ENCODE data around the gene SPNS2. TPM values are rescaled to one million over a fixed set of nuclear protein-coding genes. Genes with fewer than 3 reads are reported as not detected.

The SPNS2 gene
- total RNA-seq, 1 experiment from 2014 or later: 1.6 TPM

DNA sequence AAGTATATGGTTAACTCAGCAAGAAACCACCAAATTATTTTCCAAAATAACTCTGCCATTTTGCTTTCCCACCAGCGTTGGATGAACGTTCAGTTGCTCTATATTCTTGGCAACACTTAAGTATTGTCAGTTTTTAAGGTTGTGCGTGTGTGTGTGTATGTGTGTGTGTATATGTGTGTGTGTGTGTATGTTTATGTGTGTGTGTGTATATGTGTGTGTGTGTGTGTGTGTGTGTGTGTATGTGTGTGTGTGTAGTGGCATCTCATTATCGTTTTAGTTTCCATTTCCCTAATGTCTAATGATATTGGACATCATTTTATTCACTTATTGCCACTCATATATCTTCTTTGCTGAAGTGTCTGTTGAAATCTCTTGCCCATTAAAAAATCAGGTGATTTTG, 74.4 kb downstream of the SPNS2 start:
- H3K27ac ChIP-seq (ENCODE audit: low read depth, low read length): no peak overlapping the region
- TF ChIP-seq FOSL1 (IDR thresholded peaks at IDR 0.05; ENCODE audit: low read depth) (no peak), POLR2AphosphoS5 (IDR thresholded peaks at IDR 0.05; ENCODE audit: low read depth, low read length) (no peak)
- ChIA-PET RAD21 (ENCODE audit: low non-redundant PET in 1 of 2, low total read pairs in 2 of 2, uncharacterized antibody in 2 of 2, unreplicated experiment in 2 of 2) (no interaction called here), CTCF (no interaction called here), POLR2A (no interaction called here)
- H3K4me3 ChIP-seq (replicated peaks in 1 of 2; ENCODE audit: low read depth in 1 of 2, low read length in 2 of 2): no peak overlapping the region
- intact Hi-C loops (cut with micrococcal nuclease): no loop called here
- H2AFZ ChIP-seq (ENCODE audit: low read depth, low read length, poor library complexity, severe bottlenecking): no peak overlapping the region
- no peaks in the 10 kb centered on the region for H3K4me1 ChIP-seq (ENCODE audit: control insufficient read depth in 1 of 2, insufficient read depth in 2 of 2, low read length in 2 of 2)
- DNase-seq (ENCODE audit: low read depth, low spot score) (no peak), ATAC-seq (no peak)
- no TSS peak for BruUV-seq (replicated peaks)
- H3K9me2 ChIP-seq (ENCODE audit: insufficient read depth): no peaks in the 10 kb centered on the region
- H3K27me3 ChIP-seq (ENCODE audit: insufficient read depth, low read length): no peaks in the 10 kb centered on the region
- H4K20me1 ChIP-seq (ENCODE audit: insufficient read depth): no peaks in the 10 kb centered on the region
- no peaks in the 10 kb centered on the region for H3K36me3 ChIP-seq (ENCODE audit: control insufficient read depth in 1 of 2, insufficient read depth in 2 of 2, low read length in 2 of 2)
- no peaks in the 10 kb centered on the region for H3K79me2 ChIP-seq (ENCODE audit: insufficient read depth, low read length)
- H3K4me2 ChIP-seq (ENCODE audit: low read length): no peak overlapping the region
- H3K9me3 ChIP-seq (ENCODE audit: control insufficient read depth in 1 of 2, insufficient read depth in 1 of 2, low read depth in 1 of 2, low read length in 2 of 2): no peaks in the 10 kb centered on the region
- H3K9ac ChIP-seq (ENCODE audit: low read length): no peak overlapping the region

DNA sequence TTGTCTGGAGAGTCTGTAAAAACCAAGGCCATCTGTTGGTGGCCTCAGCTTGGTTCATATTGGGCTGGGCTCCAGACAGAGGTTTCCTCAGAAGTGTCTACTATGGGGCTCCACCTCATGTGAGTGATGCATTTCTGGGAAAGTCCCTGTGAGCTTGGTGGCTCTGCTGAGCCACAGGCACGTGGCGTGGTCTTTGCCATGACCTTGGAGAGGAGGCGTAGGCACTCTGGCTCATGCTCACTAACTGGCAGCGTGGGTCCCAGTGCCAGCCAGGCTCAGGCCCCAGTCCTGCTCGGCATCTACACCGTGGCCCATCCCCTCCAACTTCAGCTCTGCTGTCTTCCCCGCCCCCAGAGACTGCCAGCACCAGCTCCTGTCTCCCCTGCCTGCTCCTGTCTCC, 75.0 kb downstream of the SPNS2 start:
- CTCF ChIA-PET: no interaction called here

More for the DNA sequence above, 75.0 kb downstream of the SPNS2 start:
- Histone ChIP-seq H3K36me3 (ENCODE audit: control insufficient read depth in 1 of 2, insufficient read depth in 2 of 2, low read length in 2 of 2) (no peaks in the 10 kb centered on the region), H3K79me2 (ENCODE audit: insufficient read depth, low read length) (no peaks in the 10 kb centered on the region), H4K20me1 (ENCODE audit: insufficient read depth) (no peaks in the 10 kb centered on the region), H3K9me3 (ENCODE audit: control insufficient read depth in 1 of 2, insufficient read depth in 1 of 2, low read depth in 1 of 2, low read length in 2 of 2) (no peaks in the 10 kb centered on the region), H3K4me1 (ENCODE audit: control insufficient read depth in 1 of 2, insufficient read depth in 2 of 2, low read length in 2 of 2) (no peaks in the 10 kb centered on the region), H3K9me2 (ENCODE audit: insufficient read depth) (no peaks in the 10 kb centered on the region), H3K9ac (ENCODE audit: low read length) (no peak overlapping the region), H3K27me3 (ENCODE audit: insufficient read depth, low read length) (no peaks in the 10 kb centered on the region), H2AFZ (ENCODE audit: low read depth, low read length, poor library complexity, severe bottlenecking) (no peak overlapping the region), H3K4me3 (replicated peaks in 1 of 2; ENCODE audit: low read depth in 1 of 2, low read length in 2 of 2) (no peak overlapping the region), H3K4me2 (ENCODE audit: low read length) (no peak overlapping the region), H3K27ac (ENCODE audit: low read depth, low read length) (no peak overlapping the region)
- DNase-seq (ENCODE audit: low read depth, low spot score) (no peak), ATAC-seq (no peak)
- no peak for TF ChIP-seq POLR2A (IDR thresholded peaks at IDR 0.05; ENCODE audit: borderline replicate concordance, extremely low read depth, insufficient read depth, insufficient read length)
- TF ChIP-seq, protein P1, sequence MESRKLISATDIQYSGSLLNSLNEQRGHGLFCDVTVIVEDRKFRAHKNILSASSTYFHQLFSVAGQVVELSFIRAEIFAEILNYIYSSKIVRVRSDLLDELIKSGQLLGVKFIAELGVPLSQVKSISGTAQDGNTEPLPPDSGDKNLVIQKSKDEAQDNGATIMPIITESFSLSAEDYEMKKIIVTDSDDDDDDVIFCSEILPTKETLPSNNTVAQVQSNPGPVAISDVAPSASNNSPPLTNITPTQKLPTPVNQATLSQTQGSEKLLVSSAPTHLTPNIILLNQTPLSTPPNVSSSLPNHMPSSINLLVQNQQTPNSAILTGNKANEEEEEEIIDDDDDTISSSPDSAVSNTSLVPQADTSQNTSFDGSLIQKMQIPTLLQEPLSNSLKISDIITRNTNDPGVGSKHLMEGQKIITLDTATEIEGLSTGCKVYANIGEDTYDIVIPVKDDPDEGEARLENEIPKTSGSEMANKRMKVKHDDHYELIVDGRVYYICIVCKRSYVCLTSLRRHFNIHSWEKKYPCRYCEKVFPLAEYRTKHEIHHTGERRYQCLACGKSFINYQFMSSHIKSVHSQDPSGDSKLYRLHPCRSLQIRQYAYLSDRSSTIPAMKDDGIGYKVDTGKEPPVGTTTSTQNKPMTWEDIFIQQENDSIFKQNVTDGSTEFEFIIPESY (IDR thresholded peaks at IDR 0.05; ENCODE audit: extremely low read depth, insufficient replicate concordance, low read length): no peak
- no peak for TF ChIP-seq YY1 (IDR thresholded peaks at IDR 0.05; ENCODE audit: extremely low read depth, insufficient replicate concordance, low read depth, low read length)
- TF ChIP-seq FOSL1 (IDR thresholded peaks at IDR 0.05; ENCODE audit: low read depth): no peak
- TF ChIP-seq SP1 (IDR thresholded peaks at IDR 0.05; ENCODE audit: low read depth): no peak
- TF ChIP-seq, protein P2, sequence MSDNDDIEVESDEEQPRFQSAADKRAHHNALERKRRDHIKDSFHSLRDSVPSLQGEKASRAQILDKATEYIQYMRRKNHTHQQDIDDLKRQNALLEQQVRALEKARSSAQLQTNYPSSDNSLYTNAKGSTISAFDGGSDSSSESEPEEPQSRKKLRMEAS (IDR thresholded peaks at IDR 0.05): no peak
- no peak for TF ChIP-seq ZFX (IDR thresholded peaks at IDR 0.05)
- TF ChIP-seq JUND (IDR thresholded peaks at IDR 0.05): no peak
- TF ChIP-seq, protein P3, sequence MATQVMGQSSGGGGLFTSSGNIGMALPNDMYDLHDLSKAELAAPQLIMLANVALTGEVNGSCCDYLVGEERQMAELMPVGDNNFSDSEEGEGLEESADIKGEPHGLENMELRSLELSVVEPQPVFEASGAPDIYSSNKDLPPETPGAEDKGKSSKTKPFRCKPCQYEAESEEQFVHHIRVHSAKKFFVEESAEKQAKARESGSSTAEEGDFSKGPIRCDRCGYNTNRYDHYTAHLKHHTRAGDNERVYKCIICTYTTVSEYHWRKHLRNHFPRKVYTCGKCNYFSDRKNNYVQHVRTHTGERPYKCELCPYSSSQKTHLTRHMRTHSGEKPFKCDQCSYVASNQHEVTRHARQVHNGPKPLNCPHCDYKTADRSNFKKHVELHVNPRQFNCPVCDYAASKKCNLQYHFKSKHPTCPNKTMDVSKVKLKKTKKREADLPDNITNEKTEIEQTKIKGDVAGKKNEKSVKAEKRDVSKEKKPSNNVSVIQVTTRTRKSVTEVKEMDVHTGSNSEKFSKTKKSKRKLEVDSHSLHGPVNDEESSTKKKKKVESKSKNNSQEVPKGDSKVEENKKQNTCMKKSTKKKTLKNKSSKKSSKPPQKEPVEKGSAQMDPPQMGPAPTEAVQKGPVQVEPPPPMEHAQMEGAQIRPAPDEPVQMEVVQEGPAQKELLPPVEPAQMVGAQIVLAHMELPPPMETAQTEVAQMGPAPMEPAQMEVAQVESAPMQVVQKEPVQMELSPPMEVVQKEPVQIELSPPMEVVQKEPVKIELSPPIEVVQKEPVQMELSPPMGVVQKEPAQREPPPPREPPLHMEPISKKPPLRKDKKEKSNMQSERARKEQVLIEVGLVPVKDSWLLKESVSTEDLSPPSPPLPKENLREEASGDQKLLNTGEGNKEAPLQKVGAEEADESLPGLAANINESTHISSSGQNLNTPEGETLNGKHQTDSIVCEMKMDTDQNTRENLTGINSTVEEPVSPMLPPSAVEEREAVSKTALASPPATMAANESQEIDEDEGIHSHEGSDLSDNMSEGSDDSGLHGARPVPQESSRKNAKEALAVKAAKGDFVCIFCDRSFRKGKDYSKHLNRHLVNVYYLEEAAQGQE (IDR thresholded peaks at IDR 0.05; ENCODE audit: low read depth): no peak
- BruUV-seq (replicated peaks): no TSS peak
- RAD21 ChIA-PET (ENCODE audit: low non-redundant PET in 1 of 2, low total read pairs in 2 of 2, uncharacterized antibody in 2 of 2, unreplicated experiment in 2 of 2): no interaction called here
- POLR2A ChIA-PET: no interaction called here
- intact Hi-C loops (cut with micrococcal nuclease): no loop called here

All from HCT116 (cell line).